CD4-positive, alpha-beta T cell treated with Interleukin-10 for 1 hour (primary cell): Measurements from ENCODE around the gene APOBEC3B.
"Not testable (repeated sequence)": the region's sequence is repeated elsewhere in the genome, so short reads cannot be mapped to it uniquely, and the experiment has no call there.

Experiments
- DNase-seq: peaks from one replicate; pipeline ENCODE4 v3.0.0-alpha.2; 2020

Gene APOBEC3B

DNA sequence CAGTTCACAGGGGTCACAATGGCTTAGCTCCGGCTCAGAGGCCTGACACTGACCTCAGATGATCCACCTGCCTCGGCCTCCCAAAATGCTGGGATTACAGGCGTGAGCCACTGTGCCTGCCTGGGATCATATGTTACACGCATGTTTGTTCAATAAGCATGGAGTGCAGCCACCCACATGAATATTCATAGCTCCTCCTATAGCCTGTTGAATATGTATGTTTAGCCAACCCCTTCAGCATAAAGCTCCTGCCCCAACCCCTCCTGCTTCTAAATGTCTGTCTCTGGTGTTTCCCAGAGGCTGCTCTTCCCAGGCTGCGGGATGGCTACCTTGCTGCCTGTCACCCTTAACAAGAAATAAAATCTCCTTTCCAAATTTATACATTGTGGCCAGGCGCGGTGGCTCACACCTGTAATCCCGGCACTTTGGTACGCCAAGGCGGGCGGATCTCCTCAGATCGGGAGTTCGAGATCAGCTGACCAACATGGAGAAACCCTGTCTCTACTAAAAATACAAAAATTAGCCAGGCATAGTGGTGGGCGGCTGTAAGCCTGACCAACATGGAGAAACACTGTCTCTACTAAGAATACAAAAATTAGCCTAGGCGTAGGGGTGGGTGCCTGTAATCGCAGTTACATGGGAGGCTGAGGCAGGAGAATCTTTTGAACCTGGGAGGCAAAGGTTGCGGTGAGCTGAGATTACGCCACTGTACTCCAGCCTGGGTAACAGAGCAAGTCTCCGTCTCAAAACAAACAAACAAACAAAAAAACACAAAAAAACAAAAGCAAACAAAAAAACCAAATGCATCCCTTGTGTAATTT lies 57.4 kb downstream of the APOBEC3B start:
- no peak for DNase-seq

DNA sequence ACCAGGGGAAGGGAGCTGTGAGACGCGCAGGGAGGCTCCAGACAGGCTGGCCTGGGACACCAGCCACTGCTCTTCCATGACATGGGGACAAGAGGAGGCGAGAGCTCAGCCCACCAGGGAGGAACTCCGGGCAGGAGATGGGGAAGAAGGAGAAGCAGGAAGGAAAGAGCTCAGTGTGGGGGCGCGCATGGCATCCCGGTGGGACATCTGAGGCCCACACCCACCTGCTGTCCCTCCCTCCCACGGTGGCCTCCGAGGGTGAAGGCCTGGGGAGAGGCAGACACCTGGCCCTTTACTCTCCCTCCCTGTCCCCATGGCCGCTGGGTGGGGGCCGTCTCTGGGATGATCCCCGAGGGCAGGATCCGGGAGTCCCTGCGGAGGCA lies 58.0 kb downstream of the APOBEC3B start:
- not testable (repeated sequence) for DNase-seq

DNA sequence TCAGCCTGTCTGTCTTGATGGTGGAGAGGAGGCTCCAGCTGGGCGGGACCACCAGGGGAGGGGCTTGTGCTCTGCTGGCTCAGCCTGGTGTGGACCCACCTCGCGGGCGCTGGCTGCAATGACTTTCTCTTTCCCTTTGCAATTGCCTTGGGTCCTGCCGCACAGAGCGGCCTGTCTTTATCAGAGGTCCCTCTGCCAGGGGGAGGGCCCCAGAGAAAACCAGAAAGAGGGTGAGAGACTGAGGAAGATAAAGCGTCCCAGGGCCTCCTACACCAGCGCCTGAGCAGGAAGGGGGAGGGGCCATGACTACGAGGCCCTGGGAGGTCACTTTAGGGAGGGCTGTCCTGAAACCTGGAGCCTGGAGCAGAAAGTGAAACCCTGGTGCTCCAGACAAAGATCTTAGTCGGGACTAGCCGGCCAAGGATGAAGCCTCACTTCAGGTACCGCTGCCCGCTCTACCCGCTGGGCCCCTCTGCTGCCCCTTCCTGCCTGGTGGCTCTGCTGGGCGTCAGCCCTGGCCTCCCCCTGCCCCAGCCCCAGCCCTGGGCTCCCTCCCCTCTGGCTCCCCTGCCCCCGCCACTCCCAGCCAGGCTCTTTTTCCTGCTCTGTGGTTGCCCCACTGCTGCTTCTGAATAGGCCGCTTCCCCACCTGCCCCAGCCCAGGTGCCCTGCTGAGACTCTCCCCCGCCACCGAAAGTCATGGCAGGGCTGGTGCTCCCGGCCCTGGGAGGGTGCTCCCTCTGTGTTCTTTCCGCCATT lies 58.6 kb downstream of the APOBEC3B start, which contains the start of gene APOBEC3F:
TSS of gene APOBEC3F (plus strand) at position 327 of the 759 bp plus-strand sequence. CDS start at position 424, 97 bp downstream.
- DNase-seq, result peak; percentile 86

DNA sequence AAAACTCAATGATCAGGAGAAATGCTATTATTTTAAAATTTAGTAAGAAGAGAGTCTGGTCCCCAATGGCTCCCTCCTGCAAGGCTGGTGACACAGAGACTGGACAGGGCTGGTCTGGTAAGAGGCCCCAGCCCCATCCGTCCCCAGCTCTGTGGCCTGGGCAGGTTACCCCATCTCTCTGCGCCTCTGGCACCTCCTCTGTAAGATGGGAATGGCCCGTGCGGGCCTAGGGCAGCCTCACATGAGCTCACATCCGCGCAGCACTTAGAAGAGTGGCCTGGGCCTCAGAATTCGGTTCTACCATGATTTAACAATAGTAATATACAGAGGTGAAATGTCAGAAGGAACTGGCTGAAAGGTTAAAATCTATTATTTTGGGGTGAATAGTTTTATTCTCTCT lies 59.8 kb downstream of the APOBEC3B start:
- no peak for DNase-seq
